GM12873 (cell line): Measurements from ENCODE around the gene KRTAP26-1.
A peak's percentile ranks its signal among the peaks of the same experiment; 100 is the strongest.

Source experiments
- CTCF ChIP-seq: IDR thresholded peaks from 2 replicates; pipeline ENCODE4 v1.5.1; 2012; ENCODE audit warnings: low read depth, mild to moderate bottlenecking, moderate library complexity, low read length, control low read depth; ENCODE audit not compliant: insufficient read depth; ENCODE audit errors: missing control alignments

KRTAP26-1 gene

GRCh38 chr21:30340714-30341573, 20.8 kb upstream of the KRTAP26-1 start:
- peak; percentile 65 for TF ChIP-seq CTCF

GRCh38 chr21:30338717-30339116, 18.6 kb upstream of the KRTAP26-1 start:
- TF ChIP-seq CTCF = no peak

- TF ChIP-seq CTCF = no peak
Observed at GRCh38 chr21:30337772-30338171, 17.7 kb upstream of the KRTAP26-1 start.

- no peak for TF ChIP-seq CTCF
Observed at GRCh38 chr21:30337276-30337744, 17.2 kb upstream of the KRTAP26-1 start, which contains the start of gene KRTAP27-1. Gene KRTAP27-1, minus strand, starts transcription at chr21:30337694. Its CDS starts 26 bp downstream, at chr21:30337668.

GRCh38 chr21:30336596-30336995, 16.5 kb upstream of the KRTAP26-1 start:
- no peak for TF ChIP-seq CTCF

GRCh38 chr21:30333736-30334135, 13.6 kb upstream of the KRTAP26-1 start:
- TF ChIP-seq CTCF = no peak

- no peak for TF ChIP-seq CTCF
Observed at GRCh38 chr21:30332681-30333080, 12.6 kb upstream of the KRTAP26-1 start.
